ENCODE data around the gene PRSS1. TPM values are rescaled to one million over a fixed set of nuclear protein-coding genes. Genes with fewer than 3 reads are reported as not detected.

The PRSS1 gene
- polyA plus RNA-seq, 1 donor from 2014 or later, result not detected

DNA sequence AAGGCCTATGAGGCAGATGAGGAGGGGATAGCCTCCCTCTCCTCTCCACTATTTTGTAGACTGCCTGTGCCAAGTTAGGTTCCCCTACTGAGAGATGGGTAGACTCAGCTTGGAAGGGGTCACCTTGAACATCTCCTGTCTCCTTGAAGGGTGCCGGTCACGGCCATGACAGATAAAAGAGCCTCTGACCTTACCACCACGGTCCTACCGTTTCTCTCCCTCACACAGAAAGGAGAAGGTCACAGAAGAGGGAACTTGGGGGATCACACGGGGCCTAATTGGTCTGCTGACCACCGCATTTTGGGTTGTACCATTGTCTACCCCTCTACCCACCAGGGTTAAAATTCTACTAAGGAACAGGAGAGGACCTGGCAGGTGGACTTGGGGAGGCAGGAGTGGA, 38.5 kb downstream of the PRSS1 start:
- H3K4me2 ChIP-seq (ENCODE audit: low read length), result no peak overlapping the region
- TF ChIP-seq EP300 (conservative IDR thresholded peaks at IDR 0.05; ENCODE audit: poor library complexity, severe bottlenecking) (no peak), TAF1 (IDR thresholded peaks at IDR 0.05; ENCODE audit: low read depth) (no peak), POLR2AphosphoS5 (IDR thresholded peaks at IDR 0.05) (no peak), RAD21 (conservative IDR thresholded peaks at IDR 0.05) (no peak), MXI1 (conservative IDR thresholded peaks at IDR 0.05; ENCODE audit: poor library complexity, severe bottlenecking) (no peak), SMC3 (conservative IDR thresholded peaks at IDR 0.05; ENCODE audit: poor library complexity) (no peak), EZH2 (IDR thresholded peaks at IDR 0.05; ENCODE audit: borderline replicate concordance, insufficient read depth, low read length, poor library complexity, severe bottlenecking) (no peak)
- TF ChIP-seq, protein P1, sequence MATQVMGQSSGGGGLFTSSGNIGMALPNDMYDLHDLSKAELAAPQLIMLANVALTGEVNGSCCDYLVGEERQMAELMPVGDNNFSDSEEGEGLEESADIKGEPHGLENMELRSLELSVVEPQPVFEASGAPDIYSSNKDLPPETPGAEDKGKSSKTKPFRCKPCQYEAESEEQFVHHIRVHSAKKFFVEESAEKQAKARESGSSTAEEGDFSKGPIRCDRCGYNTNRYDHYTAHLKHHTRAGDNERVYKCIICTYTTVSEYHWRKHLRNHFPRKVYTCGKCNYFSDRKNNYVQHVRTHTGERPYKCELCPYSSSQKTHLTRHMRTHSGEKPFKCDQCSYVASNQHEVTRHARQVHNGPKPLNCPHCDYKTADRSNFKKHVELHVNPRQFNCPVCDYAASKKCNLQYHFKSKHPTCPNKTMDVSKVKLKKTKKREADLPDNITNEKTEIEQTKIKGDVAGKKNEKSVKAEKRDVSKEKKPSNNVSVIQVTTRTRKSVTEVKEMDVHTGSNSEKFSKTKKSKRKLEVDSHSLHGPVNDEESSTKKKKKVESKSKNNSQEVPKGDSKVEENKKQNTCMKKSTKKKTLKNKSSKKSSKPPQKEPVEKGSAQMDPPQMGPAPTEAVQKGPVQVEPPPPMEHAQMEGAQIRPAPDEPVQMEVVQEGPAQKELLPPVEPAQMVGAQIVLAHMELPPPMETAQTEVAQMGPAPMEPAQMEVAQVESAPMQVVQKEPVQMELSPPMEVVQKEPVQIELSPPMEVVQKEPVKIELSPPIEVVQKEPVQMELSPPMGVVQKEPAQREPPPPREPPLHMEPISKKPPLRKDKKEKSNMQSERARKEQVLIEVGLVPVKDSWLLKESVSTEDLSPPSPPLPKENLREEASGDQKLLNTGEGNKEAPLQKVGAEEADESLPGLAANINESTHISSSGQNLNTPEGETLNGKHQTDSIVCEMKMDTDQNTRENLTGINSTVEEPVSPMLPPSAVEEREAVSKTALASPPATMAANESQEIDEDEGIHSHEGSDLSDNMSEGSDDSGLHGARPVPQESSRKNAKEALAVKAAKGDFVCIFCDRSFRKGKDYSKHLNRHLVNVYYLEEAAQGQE (IDR thresholded peaks at IDR 0.05; ENCODE audit: borderline replicate concordance), result no peak
- TF ChIP-seq, protein P2, sequence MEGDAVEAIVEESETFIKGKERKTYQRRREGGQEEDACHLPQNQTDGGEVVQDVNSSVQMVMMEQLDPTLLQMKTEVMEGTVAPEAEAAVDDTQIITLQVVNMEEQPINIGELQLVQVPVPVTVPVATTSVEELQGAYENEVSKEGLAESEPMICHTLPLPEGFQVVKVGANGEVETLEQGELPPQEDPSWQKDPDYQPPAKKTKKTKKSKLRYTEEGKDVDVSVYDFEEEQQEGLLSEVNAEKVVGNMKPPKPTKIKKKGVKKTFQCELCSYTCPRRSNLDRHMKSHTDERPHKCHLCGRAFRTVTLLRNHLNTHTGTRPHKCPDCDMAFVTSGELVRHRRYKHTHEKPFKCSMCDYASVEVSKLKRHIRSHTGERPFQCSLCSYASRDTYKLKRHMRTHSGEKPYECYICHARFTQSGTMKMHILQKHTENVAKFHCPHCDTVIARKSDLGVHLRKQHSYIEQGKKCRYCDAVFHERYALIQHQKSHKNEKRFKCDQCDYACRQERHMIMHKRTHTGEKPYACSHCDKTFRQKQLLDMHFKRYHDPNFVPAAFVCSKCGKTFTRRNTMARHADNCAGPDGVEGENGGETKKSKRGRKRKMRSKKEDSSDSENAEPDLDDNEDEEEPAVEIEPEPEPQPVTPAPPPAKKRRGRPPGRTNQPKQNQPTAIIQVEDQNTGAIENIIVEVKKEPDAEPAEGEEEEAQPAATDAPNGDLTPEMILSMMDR (IDR thresholded peaks at IDR 0.05; ENCODE audit: poor library complexity, severe bottlenecking), result no peak
- no peaks in the 10 kb centered on the region for H4K20me1 ChIP-seq (ENCODE audit: insufficient read depth)
- H3K4me3 ChIP-seq (ENCODE audit: low read length), result no peak overlapping the region
- no peak overlapping the region for H3K9ac ChIP-seq (ENCODE audit: low read length)
- no peak overlapping the region for H2AFZ ChIP-seq (ENCODE audit: low read depth, low read length)
- no peak overlapping the region for H3K27ac ChIP-seq (ENCODE audit: low read length)
- H3K9me3 ChIP-seq (ENCODE audit: low read length), result no peaks in the 10 kb centered on the region
- H3F3A ChIP-seq (ENCODE audit: insufficient read depth, low read length, poor library complexity, severe bottlenecking), result no peaks in the 10 kb centered on the region
- H3K9me2 ChIP-seq (ENCODE audit: insufficient read depth, low read length), result no peaks in the 10 kb centered on the region
- no peaks in the 10 kb centered on the region for H3K79me2 ChIP-seq (replicated peaks; ENCODE audit: insufficient read depth, low read length)
- H3K36me3 ChIP-seq (ENCODE audit: insufficient read depth, low read length), result no peaks in the 10 kb centered on the region
- no peaks in the 10 kb centered on the region for H3K27me3 ChIP-seq (ENCODE audit: insufficient read depth, low read depth, low read length)

DNA sequence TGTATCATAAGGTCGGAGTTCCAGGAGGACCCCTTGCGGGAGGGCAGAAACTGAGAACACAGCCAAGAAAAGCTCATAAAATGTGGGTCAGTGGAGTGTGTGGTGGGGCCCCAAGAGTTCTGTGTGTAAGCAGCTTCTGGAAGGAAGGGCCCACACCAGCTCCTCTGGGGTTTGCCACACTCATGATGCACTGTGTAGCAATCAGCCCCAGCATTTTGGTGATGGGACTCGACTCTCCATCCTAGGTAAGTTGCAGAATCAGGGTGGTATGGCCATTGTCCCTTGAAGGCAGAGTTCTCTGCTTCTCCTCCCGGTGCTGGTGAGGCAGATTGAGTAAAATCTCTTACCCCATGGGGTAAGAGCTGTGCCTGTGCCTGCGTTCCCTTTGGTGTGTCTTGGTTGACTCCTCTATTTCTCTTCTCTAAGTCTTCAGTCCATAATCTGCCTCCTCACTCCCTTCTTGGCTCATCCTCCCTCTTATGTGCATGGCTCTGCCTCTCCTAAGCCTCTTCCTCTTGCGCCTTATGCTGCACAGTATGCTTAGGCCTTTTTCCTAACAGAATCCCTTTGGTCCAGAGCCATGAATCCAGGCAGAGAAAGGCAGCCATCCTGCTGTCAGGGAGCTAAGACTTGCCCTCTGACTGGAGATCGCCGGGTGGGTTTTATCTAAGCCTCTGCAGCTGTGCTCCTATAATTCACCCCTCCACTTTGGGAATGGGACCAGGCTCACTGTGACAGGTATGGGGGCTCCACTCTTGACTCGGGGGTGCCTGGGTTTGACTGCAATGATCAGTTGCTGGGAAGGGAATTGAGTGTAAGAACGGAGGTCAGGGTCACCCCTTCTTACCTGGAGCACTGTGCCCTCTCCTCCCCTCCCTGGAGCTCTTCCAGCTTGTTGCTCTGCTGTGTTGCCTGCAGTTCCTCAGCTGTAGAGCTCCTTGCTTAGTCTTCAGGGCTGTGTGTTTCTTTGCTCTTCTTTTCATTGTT, 39.3 kb downstream of the PRSS1 start:
- no peaks in the 10 kb centered on the region for H3K79me2 ChIP-seq (replicated peaks; ENCODE audit: insufficient read depth, low read length)
- no peaks in the 10 kb centered on the region for H3K36me3 ChIP-seq (ENCODE audit: insufficient read depth, low read length)
- H3K9ac ChIP-seq (ENCODE audit: low read length), result no peak overlapping the region
- no peak overlapping the region for H3K4me2 ChIP-seq (ENCODE audit: low read length)
- H4K20me1 ChIP-seq (ENCODE audit: insufficient read depth), result no peaks in the 10 kb centered on the region
- no peak overlapping the region for H3K27ac ChIP-seq (ENCODE audit: low read length)
- no peaks in the 10 kb centered on the region for H3K9me2 ChIP-seq (ENCODE audit: insufficient read depth, low read length)
- no peak overlapping the region for H2AFZ ChIP-seq (ENCODE audit: low read depth, low read length)
- no peaks in the 10 kb centered on the region for H3K9me3 ChIP-seq (ENCODE audit: low read length)
- TF ChIP-seq EZH2 (IDR thresholded peaks at IDR 0.05; ENCODE audit: borderline replicate concordance, insufficient read depth, low read length, poor library complexity, severe bottlenecking), result no peak
- TF ChIP-seq, protein P2 (IDR thresholded peaks at IDR 0.05; ENCODE audit: poor library complexity, severe bottlenecking), result no peak
- no peak for TF ChIP-seq TAF1 (IDR thresholded peaks at IDR 0.05; ENCODE audit: low read depth)
- no peak for TF ChIP-seq POLR2AphosphoS5 (IDR thresholded peaks at IDR 0.05)
- TF ChIP-seq, protein P1 (IDR thresholded peaks at IDR 0.05; ENCODE audit: borderline replicate concordance), result no peak
- TF ChIP-seq RAD21 (conservative IDR thresholded peaks at IDR 0.05), result no peak
- TF ChIP-seq MXI1 (conservative IDR thresholded peaks at IDR 0.05; ENCODE audit: poor library complexity, severe bottlenecking), result no peak
- TF ChIP-seq EP300 (conservative IDR thresholded peaks at IDR 0.05; ENCODE audit: poor library complexity, severe bottlenecking), result no peak
- no peaks in the 10 kb centered on the region for H3K27me3 ChIP-seq (ENCODE audit: insufficient read depth, low read depth, low read length)
- H3F3A ChIP-seq (ENCODE audit: insufficient read depth, low read length, poor library complexity, severe bottlenecking), result no peaks in the 10 kb centered on the region
- no peak overlapping the region for H3K4me3 ChIP-seq (ENCODE audit: low read length)
